Kidney (tissue), 14 donors: ENCODE results near the gene ARMC10. TPM values are rescaled to one million over a fixed set of nuclear protein-coding genes. Genes with fewer than 3 reads are reported as not detected.
"Not testable (repeated sequence)": the region's sequence is repeated elsewhere in the genome, so short reads cannot be mapped to it uniquely, and the experiment has no call there.

Experiments
- DNase-seq, 5 donors: peaks; one replicate each; pipeline ENCODE4 v3.0.0-alpha.2; 2013 to 2020
- FAIRE-seq: peaks from 2 replicates; lab custom pipeline; 2012; peaks lifted over from hg19 to GRCh38; lab: Jason Lieb, UNC
- H3K27ac ChIP-seq, 2 donors: one replicate each; pipeline ENCODE4 v1.7.0; 2013; ENCODE audit warnings: low read depth in 2 of 2, low read length in 2 of 2, inconsistent platforms in 1 of 2
- H3K27me3 ChIP-seq: one replicate; pipeline ENCODE4 v1.7.1; 2013; ENCODE audit warnings: low read length, inconsistent platforms; ENCODE audit not compliant: control insufficient read depth, insufficient read depth
- H3K36me3 ChIP-seq, 3 donors: one replicate each; pipeline versions ENCODE4 v1.7.0 to v1.7.1; 2013; ENCODE audit warnings: low read length in 3 of 3, control low read depth in 1 of 3, inconsistent platforms in 1 of 3; ENCODE audit not compliant: insufficient read depth in 3 of 3, control insufficient read depth in 2 of 3
- H3K4me1 ChIP-seq, 3 donors: one replicate each; pipeline versions ENCODE4 v1.7.0 to v1.7.1; 2013; ENCODE audit warnings: low read length in 3 of 3, inconsistent platforms in 1 of 3, low read depth in 1 of 3; ENCODE audit not compliant: control insufficient read depth in 2 of 3, insufficient read depth in 2 of 3
- H3K4me3 ChIP-seq, 3 donors: one replicate each; pipeline versions ENCODE4 v1.7.0 to v1.8.1; 2013; ENCODE audit warnings: low read length in 3 of 3, control low read depth in 1 of 3, inconsistent platforms in 1 of 3
- H3K9ac ChIP-seq, 3 donors: one replicate each; pipeline versions ENCODE4 v1.7.0 to v1.7.1; 2013; ENCODE audit warnings: low read length in 3 of 3, control low read depth in 1 of 3, inconsistent platforms in 1 of 3
- H3K9me3 ChIP-seq, 3 donors: one replicate each; pipeline versions ENCODE4 v1.7.0 to v1.7.1; 2013; ENCODE audit warnings: low read length in 3 of 3, control low read depth in 1 of 3, inconsistent platforms in 1 of 3; ENCODE audit not compliant: control insufficient read depth in 2 of 3, insufficient read depth in 1 of 3
- intact Hi-C: fragments of 100-400 bp; cut with DNase I; formaldehyde crosslinking; loops from one replicate; pipeline ENCODE4 v1.11.1; 2022
- polyA plus RNA-seq: library from polyadenylated mRNA; stranded (reverse); fragments of 350-450 nt; fragmentation: Illumina TruSeq; extraction: RNeasy Lipid Tissue Mini Kit (QIAGEN cat#74804); gene quantifications from one replicate; pipeline ENCODE4 v1.2.3, GENCODE V29; 2014; ENCODE audit warnings: low read depth, low replicate concordance; ENCODE audit not compliant: insufficient read depth
- total RNA-seq: library from RNA; stranded (reverse); fragmentation: NEBNext Ultra II Directional; extraction: Animal tissue kit (Norgen Biotek cat#: 25700); gene quantifications from one replicate; pipeline ENCODE4 v1.2.1, GENCODE V29; 2021
- TF ChIP-seq, protein P1 (sequence below): IDR thresholded peaks from 3 replicates; pipeline ENCODE4 v1.5.1; 2012; ENCODE audit warnings: mild to moderate bottlenecking, moderate library complexity, borderline replicate concordance; ENCODE audit not compliant: insufficient read depth; ENCODE audit errors: extremely low read depth
- donor health status: control.
- donor health status: control.
- donor health status: control.
- donor health status: control.
- donor health status: control.
- donor health status: DM: yes; HTN: yes; CAD: no.
- donor health status: Normal renal cell carcinoma (clear cell type).

Gene ARMC10
- total and polyA plus RNA-seq, 2 donors from 2014 or later: 31.5 to 40.7 TPM

DNA sequence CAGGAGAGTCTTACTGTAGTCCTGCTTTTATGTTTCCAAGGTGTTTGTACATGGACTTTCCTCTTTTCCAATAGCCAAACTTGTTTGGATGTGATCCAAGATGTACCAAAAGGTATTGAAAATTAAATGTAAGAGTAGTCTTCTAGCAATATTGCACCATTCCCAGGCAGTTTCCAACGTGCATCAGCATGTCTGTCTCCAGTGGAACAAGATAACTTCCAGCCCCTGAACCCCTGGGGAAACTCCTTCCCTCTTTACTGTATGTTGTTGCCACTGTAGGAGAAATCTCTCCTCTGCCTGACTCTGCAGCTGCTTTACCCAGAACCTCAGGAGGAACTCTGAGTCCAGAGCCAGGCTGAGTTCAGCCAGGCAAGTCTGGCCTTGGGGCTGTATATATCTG is 18.5 kb downstream of the ARMC10 start:
- FAIRE-seq (no peak), DNase-seq (no peak)
- Histone ChIP-seq H3K36me3 (peaks cover 2 to 8% (median 4%) of the 10 kb centered on the region in 3 donors), H3K9me3 (no peaks in the 10 kb centered on the region), H3K4me1 (no peaks in the 10 kb centered on the region), H3K9ac (no peak overlapping the region), H3K27ac (no peak overlapping the region), H3K4me3 (no peak overlapping the region), H3K27me3 (no peaks in the 10 kb centered on the region)
- TF ChIP-seq, protein P1, sequence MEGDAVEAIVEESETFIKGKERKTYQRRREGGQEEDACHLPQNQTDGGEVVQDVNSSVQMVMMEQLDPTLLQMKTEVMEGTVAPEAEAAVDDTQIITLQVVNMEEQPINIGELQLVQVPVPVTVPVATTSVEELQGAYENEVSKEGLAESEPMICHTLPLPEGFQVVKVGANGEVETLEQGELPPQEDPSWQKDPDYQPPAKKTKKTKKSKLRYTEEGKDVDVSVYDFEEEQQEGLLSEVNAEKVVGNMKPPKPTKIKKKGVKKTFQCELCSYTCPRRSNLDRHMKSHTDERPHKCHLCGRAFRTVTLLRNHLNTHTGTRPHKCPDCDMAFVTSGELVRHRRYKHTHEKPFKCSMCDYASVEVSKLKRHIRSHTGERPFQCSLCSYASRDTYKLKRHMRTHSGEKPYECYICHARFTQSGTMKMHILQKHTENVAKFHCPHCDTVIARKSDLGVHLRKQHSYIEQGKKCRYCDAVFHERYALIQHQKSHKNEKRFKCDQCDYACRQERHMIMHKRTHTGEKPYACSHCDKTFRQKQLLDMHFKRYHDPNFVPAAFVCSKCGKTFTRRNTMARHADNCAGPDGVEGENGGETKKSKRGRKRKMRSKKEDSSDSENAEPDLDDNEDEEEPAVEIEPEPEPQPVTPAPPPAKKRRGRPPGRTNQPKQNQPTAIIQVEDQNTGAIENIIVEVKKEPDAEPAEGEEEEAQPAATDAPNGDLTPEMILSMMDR: no peak
- intact Hi-C loops: no loop called here

DNA sequence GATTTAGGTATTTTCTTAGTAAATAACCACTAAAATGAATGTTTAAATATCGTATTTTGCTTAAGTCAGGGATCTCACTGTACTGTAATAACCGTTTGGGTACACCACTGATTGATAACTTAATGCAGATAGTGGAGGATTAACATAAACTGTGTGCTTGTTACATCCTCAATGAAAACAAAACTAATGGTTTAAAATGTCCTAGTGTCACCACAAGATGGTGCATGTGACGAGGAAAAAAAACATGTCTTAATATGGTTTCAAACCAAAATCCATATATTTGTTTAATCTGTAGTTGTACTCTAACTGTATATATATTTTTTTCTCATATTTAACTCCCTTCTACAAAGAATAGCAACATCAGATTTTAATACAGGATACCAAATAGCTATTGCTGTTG is 19.2 kb downstream of the ARMC10 start:
- Histone ChIP-seq H3K9me3 (no peaks in the 10 kb centered on the region), H3K36me3 (peaks cover 2 to 5% (median 2%) of the 10 kb centered on the region in 3 donors), H3K4me1 (no peaks in the 10 kb centered on the region), H3K9ac (no peak overlapping the region), H3K27me3 (no peaks in the 10 kb centered on the region), H3K27ac (no peak overlapping the region), H3K4me3 (no peak overlapping the region)
- FAIRE-seq: peak; percentile 64
- no peak for DNase-seq
- intact Hi-C loops: no loop called here
- TF ChIP-seq, protein P1: no peak

DNA sequence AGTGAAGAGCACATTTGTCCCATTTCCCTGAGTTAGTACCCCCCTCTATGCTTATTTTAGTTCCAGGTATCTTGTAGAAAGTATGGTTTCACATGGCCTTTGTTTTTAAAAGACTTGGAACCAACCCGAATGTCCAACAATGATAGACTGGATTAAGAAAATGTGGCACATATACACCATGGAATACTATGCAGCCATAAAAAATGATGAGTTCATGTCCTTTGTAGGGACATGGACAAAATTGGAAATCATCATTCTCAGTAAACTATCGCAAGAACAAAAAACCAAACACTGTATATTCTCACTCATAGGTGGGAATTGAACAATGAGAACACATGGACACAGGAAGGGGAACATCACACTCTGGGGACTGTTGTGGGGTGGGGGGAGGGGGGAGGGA is 20.6 kb downstream of the ARMC10 start:
- H3K27me3 ChIP-seq, H3K9me3 ChIP-seq, DNase-seq, intact Hi-C loops, H3K4me1 ChIP-seq, H3K36me3 ChIP-seq, H3K9ac ChIP-seq, H3K4me3 ChIP-seq, FAIRE-seq, H3K27ac ChIP-seq: not testable (repeated sequence)

DNA sequence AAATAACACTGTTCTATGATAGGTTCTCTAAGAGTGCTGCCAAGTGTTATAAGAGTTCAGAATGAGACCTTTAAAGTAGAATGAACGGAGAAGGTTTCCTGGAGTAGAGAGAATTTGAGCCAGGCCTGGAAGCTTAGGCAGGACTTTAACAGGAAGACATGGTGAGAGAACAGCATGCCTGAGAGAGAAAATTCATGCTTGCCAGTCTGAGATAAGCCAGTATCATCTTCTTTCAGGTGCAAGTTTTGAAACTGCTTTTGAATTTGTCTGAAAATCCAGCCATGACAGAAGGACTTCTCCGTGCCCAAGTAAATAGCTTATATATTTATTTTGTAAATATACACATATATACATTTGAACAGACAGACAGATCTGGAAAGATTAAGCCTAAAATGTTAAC is 22.1 kb downstream of the ARMC10 start:
- H3K9me3 ChIP-seq: no peaks in the 10 kb centered on the region
- FAIRE-seq: no peak
- H3K27ac ChIP-seq: no peak overlapping the region
- H3K36me3 ChIP-seq: peaks cover 2 to 7% (median 5%) of the 10 kb centered on the region in 3 donors
- TF ChIP-seq, protein P1: no peak
- H3K9ac ChIP-seq: no peak overlapping the region
- no peak overlapping the region for H3K4me3 ChIP-seq
- no peak for DNase-seq
- H3K27me3 ChIP-seq: no peaks in the 10 kb centered on the region
- intact Hi-C loops: no loop called here
- H3K4me1 ChIP-seq: no peaks in the 10 kb centered on the region
